Transverse colon (tissue), 4 donors: ENCODE results near the gene SEC14L1.

Source experiments
- CTCF ChIP-seq, 5 experiments: fragments of 200-600 bp in 3 of 5; fragments of 450-650 bp in 2 of 5; sonication (generic) in 3 of 5; IDR thresholded peaks; 1 replicate in 2 of 5; 2 replicates in 3 of 5; pipeline ENCODE4 v1.5.1; 2016 to 2017; ENCODE audit warnings: antibody characterized with exemption in 5 of 5, inconsistent platforms in 3 of 5, mild to moderate bottlenecking in 2 of 5, moderate library complexity in 1 of 5
- EP300 ChIP-seq: sonication (generic); formaldehyde crosslinking; IDR thresholded peaks from one replicate; pipeline ENCODE4 v1.6.1; 2017; ENCODE audit warnings: antibody characterized with exemption, low read depth
- POLR2A ChIP-seq: fragments of 450-650 bp; IDR thresholded peaks from one replicate; pipeline ENCODE4 v1.6.1; 2016; ENCODE audit warnings: antibody characterized with exemption, mild to moderate bottlenecking, moderate library complexity
- POLR2AphosphoS5 ChIP-seq, 3 donors: sonication (generic); formaldehyde crosslinking; IDR thresholded peaks; one replicate each; pipeline ENCODE4 v1.6.1; 2016; ENCODE audit warnings: antibody characterized with exemption in 3 of 3

DNA sequence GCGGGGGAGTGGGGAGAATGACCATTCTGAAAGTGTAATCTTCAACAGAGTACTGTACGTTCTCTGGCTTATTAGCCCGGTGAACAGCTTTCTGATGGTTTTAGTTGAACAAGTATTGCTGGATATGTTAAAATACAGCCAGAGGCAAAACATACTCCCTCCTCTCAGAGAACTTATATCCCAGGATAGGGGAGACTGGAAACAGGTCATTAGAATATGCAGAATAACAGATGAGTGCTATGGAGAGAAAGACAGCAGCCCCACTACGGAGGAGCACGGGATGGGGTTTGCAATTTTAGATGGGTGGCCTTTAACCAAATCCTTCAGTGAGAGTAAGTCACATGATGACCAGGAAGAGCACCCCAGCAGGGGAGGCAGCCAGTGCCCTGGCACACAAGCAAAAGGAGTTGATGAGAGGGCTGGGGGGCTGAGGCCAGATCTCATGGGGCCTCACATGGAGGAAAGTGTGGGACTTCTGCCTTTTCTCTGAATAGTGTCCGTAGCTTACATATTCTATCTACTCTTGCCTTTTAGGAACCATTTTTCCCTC is 43.1 kb upstream of the SEC14L1 start:
- TF ChIP-seq CTCF (IDR thresholded peaks at IDR 0.05) = no peak
- TF ChIP-seq POLR2A = no peak
- no peak for TF ChIP-seq EP300
- no peak for TF ChIP-seq POLR2AphosphoS5 (IDR thresholded peaks at IDR 0.05)
